NCI-H1092 (cell line): ENCODE measurements around the gene NCAPD2.
"Not testable (repeated sequence)": the region's sequence is repeated elsewhere in the genome, so short reads cannot be mapped to it uniquely, and the experiment has no call there.

Experiments used
- DNase-seq: peaks from one replicate; lab custom pipeline; 2025; lab: John Stamatoyannopoulos, UW

NCAPD2 gene

DNA sequence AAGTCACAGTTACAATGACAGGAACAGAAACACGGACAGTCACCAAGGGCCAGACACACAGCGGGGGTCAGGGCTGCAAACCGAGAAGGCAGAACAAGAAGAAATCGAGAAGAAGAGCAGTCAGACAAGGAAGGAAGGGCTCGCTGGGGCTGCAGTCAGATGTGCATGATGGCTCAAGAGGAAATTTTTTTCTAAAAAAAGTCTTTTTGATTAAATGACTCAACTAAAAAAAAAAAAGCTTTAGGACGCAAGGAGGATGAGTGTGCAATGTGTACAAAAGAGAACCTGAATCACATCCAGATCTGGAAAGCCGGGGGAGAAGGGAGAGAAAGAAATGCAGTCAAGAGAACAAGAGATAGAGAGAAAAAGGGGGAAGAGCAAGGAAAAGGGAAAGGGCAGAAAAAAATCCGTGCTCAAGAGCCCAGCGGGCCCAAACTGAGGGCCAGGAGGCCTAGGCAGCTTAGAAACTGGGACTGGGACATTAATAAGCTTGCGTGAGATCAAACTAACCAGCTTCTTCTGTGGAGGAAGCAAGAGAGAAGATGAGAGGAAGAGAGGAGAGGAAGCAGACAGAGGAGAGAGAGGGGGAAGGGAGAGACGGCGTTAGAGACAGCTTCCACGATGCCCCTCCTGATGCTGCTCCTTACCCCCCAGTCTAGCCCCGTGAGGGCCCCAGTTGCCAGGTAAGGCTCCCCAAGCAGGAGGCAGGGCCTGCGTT is 55.2 kb downstream of the NCAPD2 start:
- no peak for DNase-seq

DNA sequence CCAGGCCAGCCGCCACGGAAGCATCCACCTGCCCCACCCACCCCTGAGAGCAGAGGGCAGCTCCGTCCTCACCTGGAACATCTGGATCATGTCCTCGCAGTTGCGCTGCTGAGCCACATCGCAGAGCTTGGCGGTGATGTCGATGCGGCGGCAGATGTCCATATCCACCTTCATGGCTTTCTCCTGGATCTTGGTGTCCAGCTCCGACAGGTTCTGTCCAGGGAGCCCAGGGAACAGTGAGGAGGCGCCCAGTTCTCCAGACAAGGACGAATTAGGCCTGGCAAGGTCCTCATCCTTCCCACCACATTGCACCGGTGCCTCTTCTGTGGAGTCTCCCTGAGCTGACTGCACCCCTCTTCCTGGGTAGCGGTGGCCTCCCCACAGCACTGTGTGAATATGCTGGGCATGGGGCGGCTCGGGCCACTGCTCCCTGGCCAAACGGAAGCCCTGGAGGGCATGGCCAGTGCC is 55.8 kb downstream of the NCAPD2 start:
- no peak for DNase-seq

DNA sequence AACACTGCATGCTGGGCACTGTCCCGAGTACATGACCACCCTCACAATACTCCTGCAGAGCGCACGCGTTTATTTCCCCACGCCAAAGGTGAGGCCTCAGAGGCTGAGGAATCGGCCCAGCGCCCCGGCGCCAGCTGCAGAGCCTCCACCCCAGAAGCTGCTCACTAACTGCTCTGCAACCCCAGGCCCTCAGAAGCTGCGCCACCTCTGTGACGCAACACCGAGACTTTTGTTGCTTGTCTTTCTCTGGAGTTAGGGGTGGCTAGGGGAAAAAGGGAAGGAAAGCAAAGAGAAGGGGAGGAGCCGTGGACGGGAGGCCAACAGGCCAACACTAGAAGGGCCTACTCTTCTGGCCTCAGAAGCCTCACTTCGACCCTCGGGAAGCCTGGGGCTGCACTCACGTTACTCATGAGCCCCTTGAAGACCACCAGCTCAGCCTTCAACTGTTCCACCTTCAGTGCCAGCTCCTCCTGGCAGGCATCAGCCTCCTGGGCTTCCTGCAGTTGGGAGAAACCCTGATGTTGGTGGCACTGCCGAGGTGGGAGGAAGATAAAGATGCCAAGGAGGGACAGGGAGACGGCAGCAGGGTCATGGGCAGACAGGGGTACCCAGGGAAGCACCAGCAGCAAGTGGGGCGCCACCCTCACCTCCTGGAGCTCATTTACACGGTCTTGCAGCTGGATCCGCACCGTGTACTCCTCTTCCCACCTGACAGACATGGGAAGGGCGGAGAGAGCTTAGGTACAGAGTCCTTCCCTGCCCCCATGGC is 56.6 kb downstream of the NCAPD2 start:
- DNase-seq, result no peak

DNA sequence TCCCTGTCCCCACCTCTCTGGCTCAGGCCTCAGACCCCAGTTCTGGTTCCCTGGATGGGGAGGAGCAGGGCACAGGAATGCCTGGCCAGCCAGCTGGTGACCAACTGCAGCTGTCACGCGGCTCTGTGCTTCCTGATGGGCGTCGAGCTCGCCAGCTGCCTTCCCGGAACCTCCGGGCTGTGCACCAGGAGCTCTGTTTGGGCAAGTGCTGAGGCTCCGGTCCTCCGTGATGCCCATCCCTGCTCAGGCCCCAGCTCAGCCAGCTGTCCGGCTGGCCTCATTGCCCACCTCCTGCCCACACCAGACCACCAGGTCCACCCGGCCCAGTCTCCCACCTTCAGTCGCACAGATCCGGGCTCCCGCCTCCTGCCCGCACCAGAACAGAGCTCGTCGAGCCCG is 57.2 kb downstream of the NCAPD2 start:
- DNase-seq, result no peak

DNA sequence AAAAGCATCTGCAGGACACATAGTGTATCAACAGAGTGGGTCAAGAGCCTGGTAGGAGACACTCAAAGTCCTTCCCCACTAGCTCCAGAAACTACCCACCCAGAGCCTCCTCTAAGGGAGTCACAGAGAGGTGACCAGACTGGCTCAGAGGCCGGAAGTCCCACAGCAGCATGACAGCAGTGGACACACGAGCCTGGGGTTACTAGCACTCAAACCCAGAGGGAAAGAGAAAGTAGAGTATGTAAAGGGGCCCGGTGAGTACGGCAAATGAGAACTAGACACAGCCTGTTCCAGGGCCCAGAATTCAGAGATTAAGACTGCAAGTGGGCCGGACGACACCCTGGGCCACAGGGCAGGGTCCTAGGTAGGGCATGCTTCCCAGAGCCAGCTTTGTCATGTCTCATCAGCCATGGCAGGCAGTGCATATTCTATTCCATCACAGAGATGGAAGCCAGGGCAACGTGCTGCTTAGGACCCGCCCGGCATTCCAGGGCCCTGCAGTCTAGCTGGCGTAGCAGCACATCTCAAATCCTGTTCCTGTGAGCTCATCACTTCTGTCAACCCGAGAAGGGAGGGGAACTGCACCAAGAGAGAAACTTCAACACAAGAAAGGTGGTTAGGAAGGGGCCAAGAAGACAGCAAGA is 57.7 kb downstream of the NCAPD2 start:
- no peak for DNase-seq

DNA sequence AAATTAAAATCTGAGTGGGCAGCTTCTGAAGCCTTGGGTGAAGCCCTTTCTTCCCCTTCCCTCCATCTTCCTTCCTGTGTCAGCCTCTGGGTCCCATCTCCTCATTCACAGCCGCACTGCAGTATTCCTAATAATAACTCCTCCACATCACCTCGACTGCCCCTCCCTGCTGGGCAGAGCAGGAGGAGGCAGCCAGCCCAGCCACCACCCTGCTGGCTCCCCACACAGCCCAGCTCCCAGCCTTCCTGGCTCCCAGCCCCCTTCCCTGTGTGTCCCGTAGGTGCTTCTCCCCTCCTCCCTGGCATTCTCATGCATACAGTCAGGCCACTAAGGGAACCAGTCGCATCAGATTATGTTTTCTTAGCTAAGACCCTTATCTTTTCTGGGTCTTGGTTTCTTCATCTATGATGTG is 58.2 kb downstream of the NCAPD2 start:
- DNase-seq, result no peak

DNA sequence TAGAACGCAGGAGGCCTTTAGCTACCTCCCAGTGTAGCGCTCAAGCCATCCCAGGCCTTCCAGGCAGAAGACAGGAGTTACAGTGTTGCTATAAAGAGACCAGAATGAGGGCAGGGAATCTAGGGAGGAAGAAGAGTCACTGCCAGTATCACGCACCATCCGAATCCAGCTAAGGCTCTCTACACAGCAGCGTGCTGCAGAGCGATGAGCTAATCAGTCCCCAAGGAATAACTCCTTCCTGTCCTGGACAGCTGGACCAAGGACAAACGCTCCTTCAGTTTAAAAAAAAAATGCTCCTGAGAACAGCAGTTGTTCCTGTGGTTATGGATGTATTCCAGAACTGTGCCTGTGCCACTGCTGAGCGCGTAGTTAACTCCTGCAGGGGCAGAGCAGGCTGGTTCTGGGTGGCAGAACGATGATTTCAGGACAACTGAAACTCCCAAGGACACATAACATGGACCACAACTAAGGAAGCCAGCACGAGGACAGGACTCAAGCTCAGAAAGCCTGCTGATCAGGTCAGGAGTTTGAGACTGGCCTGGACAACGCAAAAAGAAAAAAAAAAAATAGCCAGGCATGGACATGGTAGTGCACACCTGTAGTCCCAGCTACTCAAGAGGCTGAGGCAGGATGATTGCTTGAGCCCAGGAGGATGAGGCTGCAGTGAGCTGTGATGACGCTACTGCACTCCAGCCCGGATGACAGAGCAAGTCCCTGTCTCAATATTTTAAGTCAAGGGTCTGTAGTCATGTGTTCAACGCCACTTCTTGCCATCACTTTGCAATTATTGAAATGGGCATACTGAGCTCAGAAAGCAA is 59.4 kb downstream of the NCAPD2 start:
- no peak for DNase-seq

DNA sequence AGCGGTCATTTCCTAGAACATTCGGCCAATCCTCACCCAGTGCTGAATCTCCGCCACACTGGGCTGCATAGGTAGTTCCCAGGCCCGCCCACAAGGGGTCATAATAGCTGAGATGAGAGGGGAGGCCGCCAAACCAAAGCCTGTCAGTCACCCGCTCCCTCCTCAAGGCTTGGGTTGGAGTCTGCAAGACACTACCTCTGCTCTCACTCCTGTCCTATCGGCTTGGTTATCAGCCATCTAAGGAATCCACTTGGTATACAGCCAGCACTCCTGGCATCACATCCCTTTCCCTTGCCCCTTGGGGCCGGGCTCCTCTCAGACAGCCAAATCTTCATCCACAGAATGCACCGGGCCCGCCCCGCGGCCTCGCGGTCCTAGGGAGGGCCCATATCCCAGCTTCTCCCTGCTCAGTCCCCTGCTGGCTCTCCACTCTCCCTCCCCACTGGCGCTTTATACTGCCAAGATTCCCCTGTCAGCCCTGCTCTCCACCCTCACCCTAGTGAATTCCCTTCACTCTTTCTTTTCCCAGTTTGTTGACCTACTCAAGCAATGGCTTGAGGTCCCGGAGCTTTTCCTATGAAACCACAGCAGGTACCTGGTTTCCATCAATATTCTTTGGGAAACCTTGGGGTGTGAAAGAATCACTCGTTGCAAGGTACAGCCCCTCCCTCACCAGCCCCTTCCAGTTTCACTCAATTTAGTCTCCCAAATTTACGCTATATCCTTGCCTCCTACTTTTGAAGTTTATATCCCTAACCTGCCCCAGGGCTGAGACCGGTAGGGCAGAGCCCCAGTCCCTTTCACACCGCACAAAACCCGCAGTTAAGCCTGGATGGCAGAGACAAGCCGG is 60.5 kb downstream of the NCAPD2 start:
- DNase-seq, result peak; percentile 28

DNA sequence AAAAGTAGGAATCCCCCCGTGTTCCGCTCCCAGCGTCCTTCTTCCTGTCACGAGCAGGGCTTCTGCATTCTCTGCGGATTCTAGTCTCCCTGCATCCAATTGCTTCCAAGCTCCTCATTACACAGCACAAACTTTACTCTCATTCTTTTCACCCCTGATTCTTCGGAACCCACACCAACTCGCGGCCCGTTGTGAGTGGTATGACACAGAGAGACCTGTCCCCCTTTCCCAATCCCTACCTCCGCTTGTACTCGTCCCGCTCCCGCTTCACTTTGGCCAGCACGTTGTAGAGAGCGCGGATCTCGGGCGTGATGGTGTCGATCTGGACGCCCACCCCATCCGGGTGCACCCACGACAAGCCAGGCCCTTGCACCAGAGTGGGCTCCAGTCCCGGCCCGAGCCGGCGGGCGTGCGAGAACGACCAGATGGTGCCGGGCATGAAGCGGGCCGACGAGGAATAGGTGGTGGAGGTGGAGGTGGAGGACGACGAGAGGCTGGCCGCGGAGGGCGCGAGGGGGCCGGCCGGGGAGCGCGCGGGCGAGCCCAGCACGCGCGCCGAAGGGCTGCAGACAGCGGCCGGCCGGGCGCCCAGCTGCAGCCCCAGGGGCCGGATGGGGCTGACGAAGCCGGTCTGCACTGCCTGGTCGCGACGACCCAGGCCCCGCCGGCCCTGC is 61.3 kb downstream of the NCAPD2 start:
- DNase-seq, result no peak

DNA sequence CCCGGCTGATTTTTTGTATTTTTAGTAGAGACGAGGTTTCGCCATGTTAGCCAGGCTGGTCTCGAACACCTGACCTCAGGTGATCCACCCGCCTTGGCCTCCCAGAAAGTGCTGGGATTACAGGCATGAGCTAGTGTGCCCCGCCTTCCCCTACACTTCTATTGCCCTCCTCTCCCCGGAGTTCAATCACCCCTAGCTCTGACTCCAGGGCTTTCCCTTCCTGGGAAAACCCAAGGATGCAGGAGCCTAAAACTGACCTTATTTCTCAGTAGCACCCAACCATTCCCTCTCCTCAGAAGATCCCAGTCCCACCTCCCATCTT is 62.6 kb downstream of the NCAPD2 start:
- not testable (repeated sequence) for DNase-seq

DNA sequence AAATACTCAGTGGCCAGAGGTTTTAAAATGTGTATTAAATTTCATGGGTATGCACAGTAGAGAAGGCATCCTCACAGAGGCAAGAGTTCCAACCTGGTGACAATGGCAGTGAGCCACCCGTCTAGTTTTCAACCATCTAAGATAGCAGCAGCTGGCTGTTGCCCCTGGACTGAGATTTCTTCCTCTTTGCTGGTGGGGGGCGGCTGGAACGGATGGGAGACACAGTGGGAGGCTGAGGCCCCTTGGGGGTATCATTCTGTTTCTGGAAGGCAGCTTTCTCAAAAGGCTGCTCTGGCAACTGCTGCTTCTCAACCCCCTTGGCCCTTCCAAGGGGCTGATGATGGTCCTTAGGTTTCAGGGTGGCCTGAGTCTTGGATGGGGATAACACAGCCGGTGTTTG is 63.0 kb downstream of the NCAPD2 start:
- no peak for DNase-seq

DNA sequence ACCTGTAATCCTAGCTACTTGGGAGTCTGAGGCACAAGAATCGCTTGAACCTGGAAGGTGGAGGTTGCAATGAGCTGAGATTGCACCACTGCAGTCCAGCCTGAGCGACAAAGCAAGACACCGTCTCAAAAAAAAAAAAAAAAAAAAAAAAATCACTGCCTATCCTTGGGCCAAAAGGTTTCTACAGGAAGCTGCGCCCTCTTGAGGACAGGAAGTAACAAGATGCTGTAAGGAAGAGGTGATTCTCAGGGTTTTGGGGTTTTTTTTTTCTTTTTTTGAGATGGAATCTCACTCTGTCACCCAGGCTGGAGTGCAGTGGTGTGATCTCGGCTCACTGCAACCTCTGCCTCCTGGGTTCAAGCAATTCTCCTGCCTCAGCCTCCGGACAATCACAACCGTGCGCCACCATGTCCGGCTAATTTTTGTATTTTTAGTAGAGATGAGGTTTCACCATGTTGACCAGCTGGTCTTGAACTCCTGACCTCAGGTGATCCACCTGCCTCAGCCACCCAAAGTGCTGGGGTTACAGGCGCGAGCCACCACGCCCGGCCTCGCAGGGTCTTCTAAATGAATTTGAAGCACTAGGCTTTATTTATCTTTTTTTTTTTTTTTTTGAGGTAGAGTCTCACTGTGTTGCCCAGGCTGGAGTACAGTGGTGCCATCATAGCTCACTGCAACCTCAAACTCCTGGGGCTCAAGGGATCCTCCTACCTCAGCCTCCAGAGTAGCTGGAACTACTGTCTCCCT is 64.3 kb downstream of the NCAPD2 start:
- not testable (repeated sequence) for DNase-seq

DNA sequence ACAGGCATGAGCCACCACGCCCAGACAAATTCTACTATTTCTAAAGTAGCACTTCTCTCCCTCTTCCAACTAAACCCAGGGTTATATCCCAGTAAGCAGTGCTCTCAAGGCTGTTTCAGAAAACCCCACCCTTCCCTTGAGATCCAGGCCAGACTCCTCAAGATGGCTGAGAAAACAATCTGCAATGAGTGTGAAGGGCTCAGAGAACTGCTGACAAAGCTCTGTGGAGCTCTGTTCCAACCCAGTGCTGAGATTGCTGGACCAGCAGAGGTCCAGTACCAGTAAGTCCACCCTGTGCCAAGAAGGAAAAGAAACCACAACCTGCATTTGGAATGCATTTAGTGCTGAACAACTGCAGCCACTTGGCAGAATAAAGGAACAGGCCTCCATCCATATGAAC is 65.6 kb downstream of the NCAPD2 start:
- no peak for DNase-seq

DNA sequence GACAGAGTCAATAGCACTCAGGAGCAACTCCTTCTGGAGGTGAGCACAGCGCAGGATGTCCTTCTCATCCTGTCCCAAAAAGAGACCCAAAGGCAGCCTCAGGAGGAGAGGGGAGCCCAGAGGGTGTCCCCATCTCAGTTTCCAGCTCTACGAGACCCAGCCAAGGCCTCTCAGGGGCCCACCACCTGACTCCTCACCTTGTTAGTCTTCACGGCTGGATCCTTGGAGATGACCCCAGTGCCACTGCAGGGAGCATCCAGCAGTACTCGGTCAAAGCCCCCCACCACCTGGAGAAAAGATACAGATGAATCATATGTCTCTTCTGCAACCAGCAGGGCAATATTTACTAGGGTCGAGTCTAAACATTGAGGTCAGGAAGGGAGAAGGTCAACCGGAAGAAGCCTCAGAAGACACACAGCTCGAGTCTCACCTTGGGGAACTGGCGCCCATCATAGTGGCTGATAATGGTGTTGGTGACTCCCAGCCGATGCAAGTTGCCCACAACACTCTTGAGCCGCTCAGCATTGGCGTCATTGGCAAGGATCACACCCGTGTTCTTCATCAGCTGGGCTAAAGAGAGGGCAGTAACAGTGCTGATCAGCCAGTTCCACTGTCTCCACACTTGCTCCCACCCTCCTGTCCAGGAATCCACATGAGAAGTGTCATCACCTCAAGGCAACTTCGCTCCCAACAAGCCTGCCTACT is 66.8 kb downstream of the NCAPD2 start:
- no peak for DNase-seq

DNA sequence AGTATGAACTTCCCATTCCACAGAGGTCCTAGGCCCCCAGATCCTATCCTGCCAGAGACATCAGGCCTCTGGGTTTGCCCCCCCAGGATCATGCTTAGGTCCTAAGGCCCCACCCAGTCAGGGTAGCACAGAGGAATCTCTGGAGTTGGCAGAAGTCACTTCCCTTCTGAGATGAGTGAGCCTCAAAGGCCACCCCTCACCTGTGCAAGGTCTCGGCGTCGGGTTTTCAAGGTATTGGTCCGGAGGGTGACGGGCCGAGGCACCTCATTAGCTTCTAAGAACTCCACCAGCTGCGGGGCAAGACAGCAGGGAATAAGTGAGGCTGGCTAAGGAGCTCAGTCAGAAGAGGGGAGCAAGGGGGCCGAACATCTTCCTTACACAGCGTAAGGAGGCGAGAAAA is 69.0 kb downstream of the NCAPD2 start:
- DNase-seq, result no peak

DNA sequence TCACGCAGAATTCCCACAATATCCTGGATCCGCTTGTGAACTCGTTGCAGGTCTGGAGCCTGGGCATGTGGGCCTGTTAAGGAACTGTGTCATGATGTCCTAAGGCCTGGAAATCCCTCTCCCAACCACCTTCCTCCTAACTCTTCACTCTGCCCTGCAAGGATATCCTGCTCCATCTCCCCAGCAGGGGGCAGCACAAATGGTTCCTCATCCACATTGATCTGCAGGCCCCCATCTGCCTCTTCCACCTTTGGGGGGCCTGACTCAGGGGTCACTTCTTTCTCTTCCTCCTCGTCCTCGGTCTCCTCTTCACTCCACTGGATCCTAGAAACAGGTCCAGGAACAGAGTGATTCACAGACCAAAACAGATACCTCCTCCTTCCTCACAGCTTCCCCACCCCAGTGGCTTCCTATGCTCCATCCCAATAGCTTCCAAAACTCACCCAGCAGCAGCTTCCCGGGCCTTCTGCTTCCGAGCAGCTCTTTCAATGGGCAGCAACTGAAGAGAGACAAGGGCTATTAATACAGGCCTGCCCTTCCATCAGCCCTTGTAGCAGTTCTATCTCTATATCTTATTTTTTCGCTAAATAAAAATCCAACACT is 69.6 kb downstream of the NCAPD2 start:
- no peak for DNase-seq

DNA sequence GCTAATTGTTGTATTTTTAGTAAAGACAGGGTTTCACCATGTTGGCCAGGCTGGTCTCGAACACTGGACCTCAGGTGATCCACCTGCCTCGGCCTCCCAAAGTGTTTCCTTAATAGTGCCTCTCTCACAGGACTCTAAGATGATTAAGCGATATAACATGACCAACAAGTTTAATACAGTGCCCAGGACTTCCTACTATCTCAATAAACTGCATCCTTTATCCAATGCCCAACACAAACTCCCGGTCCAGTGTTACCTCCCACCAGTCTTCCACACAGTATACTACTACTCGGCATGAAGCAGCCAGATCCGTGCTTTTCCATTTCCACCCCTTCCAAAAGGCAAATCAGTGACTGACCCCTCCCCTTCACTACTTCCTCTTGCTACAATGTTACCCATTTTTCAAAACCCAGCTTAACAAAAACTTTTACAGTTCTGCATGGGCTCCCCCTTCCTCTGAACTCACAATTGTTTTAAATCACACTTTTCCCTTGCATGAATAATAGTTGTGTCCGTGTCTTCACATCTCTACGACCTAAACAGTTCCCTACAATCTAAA is 73.3 kb downstream of the NCAPD2 start:
- no peak for DNase-seq

DNA sequence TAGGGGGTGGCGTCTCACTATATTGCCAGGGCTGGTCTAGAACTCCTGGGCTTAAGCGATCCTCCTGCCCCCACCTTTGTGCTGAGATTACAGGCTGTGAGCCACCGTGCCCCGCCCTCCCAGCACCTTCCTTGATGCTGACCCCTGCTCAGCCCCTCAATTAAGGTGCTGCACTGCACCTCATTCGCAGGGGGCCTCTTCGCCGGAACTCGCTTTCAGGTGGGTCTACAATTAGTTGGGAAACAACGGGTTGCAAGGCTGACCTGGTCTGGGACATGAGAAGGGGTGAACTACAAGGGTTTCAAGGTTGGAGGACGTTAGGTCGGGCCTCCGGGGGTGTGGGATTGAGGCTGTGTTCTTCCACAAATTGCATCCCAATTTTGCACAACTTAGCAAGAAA is 75.4 kb downstream of the NCAPD2 start:
- DNase-seq, result no peak

DNA sequence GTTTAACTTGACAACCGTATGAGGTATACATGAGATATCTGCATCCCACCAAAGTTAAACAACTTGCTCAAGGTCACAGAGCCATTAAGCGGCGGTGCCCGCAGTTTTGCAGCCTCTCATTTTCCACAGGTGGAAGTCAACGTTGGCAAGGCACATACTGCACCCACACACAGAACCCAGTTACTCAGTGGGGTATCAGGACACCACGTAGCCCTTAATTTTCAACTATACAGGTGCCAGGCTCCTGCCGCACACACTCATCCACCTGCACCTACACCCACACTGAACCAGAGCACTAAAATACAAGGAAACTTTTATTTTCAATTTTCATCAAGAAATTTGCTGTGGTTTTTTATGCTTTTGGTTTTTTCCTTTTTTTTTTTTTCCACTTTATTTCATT is 75.9 kb downstream of the NCAPD2 start:
- no peak for DNase-seq
